ENCODE data around the gene MAP4K3.

DNA sequence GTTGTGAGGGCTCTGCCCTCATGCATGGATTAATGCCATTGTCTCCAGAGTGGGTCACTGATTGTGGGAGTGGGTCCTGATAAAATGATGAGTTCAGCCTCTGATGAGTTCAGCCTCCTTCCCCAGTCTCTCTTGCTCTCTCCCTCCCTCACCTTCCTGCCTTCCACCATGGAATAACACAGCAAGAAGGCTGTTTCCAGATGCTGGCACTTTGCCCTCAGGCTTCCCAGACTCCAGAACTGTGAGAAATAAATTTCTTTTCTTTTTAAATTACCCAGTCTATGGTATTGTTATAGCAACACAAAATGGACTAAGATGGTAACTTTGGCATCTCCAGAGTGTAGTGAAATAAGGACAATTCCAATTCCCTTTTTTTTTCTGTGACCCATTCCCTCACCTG, 47.1 kb upstream of the MAP4K3 start:
- no peak for TF ChIP-seq CTCF (IDR thresholded peaks at IDR 0.05)
- TF ChIP-seq POLR2A (IDR thresholded peaks at IDR 0.05): no peak
